NT2/D1 (cell line): Measurements from ENCODE around the gene MAGEA11.
"Not testable (repeated sequence)": the region's sequence is repeated elsewhere in the genome, so short reads cannot be mapped to it uniquely, and the experiment has no call there.

ENCODE experiments used
- DNase-seq: peaks from one replicate; pipeline ENCODE4 v3.0.0-alpha.2; 2011; ENCODE audit warnings: low read depth, low spot score
- H3K27me3 ChIP-seq: 2 replicates; pipeline ENCODE4 v1.6.0; 2011; ENCODE audit warnings: mild to moderate bottlenecking; ENCODE audit not compliant: insufficient read length, insufficient read depth
- H3K36me3 ChIP-seq: 2 replicates; pipeline ENCODE4 v1.6.1; 2011; ENCODE audit warnings: mild to moderate bottlenecking, low read length, mixed read lengths; ENCODE audit not compliant: insufficient read depth, insufficient read length
- H3K4me1 ChIP-seq: 2 replicates; pipeline ENCODE4 v1.5.1; 2011; ENCODE audit not compliant: insufficient read depth, insufficient read length
- H3K4me3 ChIP-seq: 2 replicates; pipeline ENCODE4 v1.5.1; 2011; ENCODE audit warnings: low read depth; ENCODE audit not compliant: insufficient read length
- H3K9ac ChIP-seq: 2 replicates; pipeline ENCODE4 v1.6.0; 2011; ENCODE audit warnings: low read depth; ENCODE audit not compliant: insufficient read length
- H3K9me3 ChIP-seq: 2 replicates; pipeline ENCODE4 v1.5.1; 2011; ENCODE audit warnings: mild to moderate bottlenecking, low read length; ENCODE audit not compliant: insufficient read depth
- SUZ12 ChIP-seq: IDR thresholded peaks from 2 replicates; pipeline ENCODE4 v1.6.1; 2011; ENCODE audit not compliant: insufficient read length, insufficient read depth; ENCODE audit errors: extremely low read depth
- YY1 ChIP-seq: IDR thresholded peaks from 2 replicates; pipeline ENCODE4 v1.6.1; 2011; ENCODE audit not compliant: insufficient read length, insufficient read depth
- ZNF274 ChIP-seq: IDR thresholded peaks from 2 replicates; pipeline ENCODE4 v1.6.1; 2011; ENCODE audit warnings: mild to moderate bottlenecking, low read depth, low read length

Gene MAGEA11, protein sequence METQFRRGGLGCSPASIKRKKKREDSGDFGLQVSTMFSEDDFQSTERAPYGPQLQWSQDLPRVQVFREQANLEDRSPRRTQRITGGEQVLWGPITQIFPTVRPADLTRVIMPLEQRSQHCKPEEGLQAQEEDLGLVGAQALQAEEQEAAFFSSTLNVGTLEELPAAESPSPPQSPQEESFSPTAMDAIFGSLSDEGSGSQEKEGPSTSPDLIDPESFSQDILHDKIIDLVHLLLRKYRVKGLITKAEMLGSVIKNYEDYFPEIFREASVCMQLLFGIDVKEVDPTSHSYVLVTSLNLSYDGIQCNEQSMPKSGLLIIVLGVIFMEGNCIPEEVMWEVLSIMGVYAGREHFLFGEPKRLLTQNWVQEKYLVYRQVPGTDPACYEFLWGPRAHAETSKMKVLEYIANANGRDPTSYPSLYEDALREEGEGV

GRCh38 chrX:149711545-149712236, at the start of gene MAGEA11:
TSS of gene MAGEA11 (plus strand) at chrX:149712060. CDS start at chrX:149713160, 1,100 bp downstream.
- H3K9me3 ChIP-seq, result no peaks in the 10 kb centered on the region
- DNase-seq, result no peak
- H3K9ac ChIP-seq, result no peak within 1 kb of the TSS
- no peaks in the 10 kb centered on the region for H3K27me3 ChIP-seq
- H3K4me3 ChIP-seq, result no peak within 1 kb of the TSS
- TF ChIP-seq ZNF274, result no peak
- TF ChIP-seq SUZ12, result no peak
- H3K36me3 ChIP-seq, result no peaks in the 10 kb centered on the region
- no peaks in the 10 kb centered on the region for H3K4me1 ChIP-seq

GRCh38 chrX:149675088-149675487, 36.8 kb upstream of the MAGEA11 start:
- H3K9me3 ChIP-seq, H3K36me3 ChIP-seq, H3K4me3 ChIP-seq, H3K4me1 ChIP-seq, DNase-seq, H3K27me3 ChIP-seq, H3K9ac ChIP-seq: not testable (repeated sequence)

DNA sequence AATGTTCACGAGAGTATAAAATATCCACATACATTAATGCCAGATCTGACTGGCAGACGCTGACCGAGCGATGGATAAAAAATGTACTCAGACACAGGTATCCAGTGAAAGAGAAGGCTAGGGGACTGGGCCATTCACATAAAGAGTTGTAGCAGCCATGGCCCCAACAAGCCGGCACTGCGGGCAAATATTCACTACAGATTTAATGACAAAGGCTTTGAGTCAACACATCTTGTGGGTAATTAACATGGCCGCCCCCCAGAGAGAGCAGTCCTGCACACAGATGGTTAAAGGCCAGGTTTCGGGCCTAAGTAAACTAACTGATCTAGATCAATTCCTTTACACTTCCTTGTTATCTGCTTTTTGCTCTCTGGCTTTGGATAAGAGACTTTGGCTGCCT, 36.3 kb upstream of the MAGEA11 start:
- H3K9ac ChIP-seq, H3K4me3 ChIP-seq, H3K27me3 ChIP-seq, DNase-seq, H3K36me3 ChIP-seq, H3K9me3 ChIP-seq, H3K4me1 ChIP-seq: not testable (repeated sequence)

DNA sequence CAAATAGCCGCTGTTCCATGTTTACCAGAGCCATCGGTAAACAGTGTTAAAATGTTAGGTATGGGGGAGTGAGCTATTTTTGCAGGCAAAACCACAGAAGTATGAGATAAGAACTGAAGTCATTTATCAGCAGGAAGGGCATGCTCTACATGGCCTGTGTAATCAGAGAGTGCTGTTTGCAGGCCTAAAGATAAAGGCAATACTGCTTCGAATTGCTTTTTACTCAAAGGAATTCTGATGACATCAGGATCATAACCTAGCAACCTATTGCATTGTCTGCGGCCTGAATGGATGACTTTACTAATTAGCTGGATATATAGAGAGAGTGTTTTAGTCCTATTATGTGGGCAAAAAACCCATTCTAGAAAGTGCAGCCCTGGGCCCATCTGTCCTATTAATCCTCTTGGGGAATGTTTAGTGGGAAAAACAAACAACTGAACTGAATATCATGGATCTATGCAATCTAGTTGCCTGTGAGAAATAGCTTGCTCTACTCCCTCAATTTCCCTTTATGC, 32.6 kb upstream of the MAGEA11 start:
- H3K4me1 ChIP-seq, H3K4me3 ChIP-seq, DNase-seq, H3K36me3 ChIP-seq, H3K27me3 ChIP-seq, H3K9ac ChIP-seq, H3K9me3 ChIP-seq: not testable (repeated sequence)

- H3K9me3 ChIP-seq, result peaks cover 6% of the 10 kb centered on the region; the same call in 1 of the 2 replicates
- no peak for DNase-seq
- no peaks in the 10 kb centered on the region for H3K36me3 ChIP-seq
- no peaks in the 10 kb centered on the region for H3K4me1 ChIP-seq
- H3K9ac ChIP-seq, result no peak overlapping the region
- TF ChIP-seq SUZ12 (no peak), YY1 (no peak), ZNF274 (no peak)
- H3K27me3 ChIP-seq, result no peaks in the 10 kb centered on the region
- no peak overlapping the region for H3K4me3 ChIP-seq
Measured at GRCh38 chrX:149681182-149681581, 30.7 kb upstream of the MAGEA11 start.

GRCh38 chrX:149682031-149682430, 29.8 kb upstream of the MAGEA11 start:
- Histone ChIP-seq H3K4me1 (no peaks in the 10 kb centered on the region), H3K36me3 (no peaks in the 10 kb centered on the region), H3K9me3 (peaks cover 6% of the 10 kb centered on the region; the same call in 1 of the 2 replicates), H3K4me3 (no peak overlapping the region), H3K27me3 (no peaks in the 10 kb centered on the region), H3K9ac (no peak overlapping the region)
- TF ChIP-seq YY1, result no peak
- TF ChIP-seq SUZ12, result no peak
- TF ChIP-seq ZNF274, result no peak
- peak; percentile 54 for DNase-seq

GRCh38 chrX:149682956-149683947, 28.6 kb upstream of the MAGEA11 start:
- Histone ChIP-seq H3K27me3 (no peaks in the 10 kb centered on the region), H3K9me3 (peaks cover 6% of the 10 kb centered on the region; the same call in 1 of the 2 replicates), H3K9ac (no peak overlapping the region), H3K4me3 (no peak overlapping the region), H3K4me1 (no peaks in the 10 kb centered on the region), H3K36me3 (no peaks in the 10 kb centered on the region)
- TF ChIP-seq ZNF274 (no peak), YY1 (no peak), SUZ12 (no peak)
- DNase-seq, result no peak
